Germinal center (tissue), 1 donor: ENCODE results near the gene LAMA2.

Source experiments
- DNase-seq: peaks from one replicate; pipeline ENCODE4 v3.0.0; 2012; ENCODE audit warnings: mixed read lengths, low spot score

The LAMA2 gene, protein sequence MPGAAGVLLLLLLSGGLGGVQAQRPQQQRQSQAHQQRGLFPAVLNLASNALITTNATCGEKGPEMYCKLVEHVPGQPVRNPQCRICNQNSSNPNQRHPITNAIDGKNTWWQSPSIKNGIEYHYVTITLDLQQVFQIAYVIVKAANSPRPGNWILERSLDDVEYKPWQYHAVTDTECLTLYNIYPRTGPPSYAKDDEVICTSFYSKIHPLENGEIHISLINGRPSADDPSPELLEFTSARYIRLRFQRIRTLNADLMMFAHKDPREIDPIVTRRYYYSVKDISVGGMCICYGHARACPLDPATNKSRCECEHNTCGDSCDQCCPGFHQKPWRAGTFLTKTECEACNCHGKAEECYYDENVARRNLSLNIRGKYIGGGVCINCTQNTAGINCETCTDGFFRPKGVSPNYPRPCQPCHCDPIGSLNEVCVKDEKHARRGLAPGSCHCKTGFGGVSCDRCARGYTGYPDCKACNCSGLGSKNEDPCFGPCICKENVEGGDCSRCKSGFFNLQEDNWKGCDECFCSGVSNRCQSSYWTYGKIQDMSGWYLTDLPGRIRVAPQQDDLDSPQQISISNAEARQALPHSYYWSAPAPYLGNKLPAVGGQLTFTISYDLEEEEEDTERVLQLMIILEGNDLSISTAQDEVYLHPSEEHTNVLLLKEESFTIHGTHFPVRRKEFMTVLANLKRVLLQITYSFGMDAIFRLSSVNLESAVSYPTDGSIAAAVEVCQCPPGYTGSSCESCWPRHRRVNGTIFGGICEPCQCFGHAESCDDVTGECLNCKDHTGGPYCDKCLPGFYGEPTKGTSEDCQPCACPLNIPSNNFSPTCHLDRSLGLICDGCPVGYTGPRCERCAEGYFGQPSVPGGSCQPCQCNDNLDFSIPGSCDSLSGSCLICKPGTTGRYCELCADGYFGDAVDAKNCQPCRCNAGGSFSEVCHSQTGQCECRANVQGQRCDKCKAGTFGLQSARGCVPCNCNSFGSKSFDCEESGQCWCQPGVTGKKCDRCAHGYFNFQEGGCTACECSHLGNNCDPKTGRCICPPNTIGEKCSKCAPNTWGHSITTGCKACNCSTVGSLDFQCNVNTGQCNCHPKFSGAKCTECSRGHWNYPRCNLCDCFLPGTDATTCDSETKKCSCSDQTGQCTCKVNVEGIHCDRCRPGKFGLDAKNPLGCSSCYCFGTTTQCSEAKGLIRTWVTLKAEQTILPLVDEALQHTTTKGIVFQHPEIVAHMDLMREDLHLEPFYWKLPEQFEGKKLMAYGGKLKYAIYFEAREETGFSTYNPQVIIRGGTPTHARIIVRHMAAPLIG (N-terminal part only)

DNA sequence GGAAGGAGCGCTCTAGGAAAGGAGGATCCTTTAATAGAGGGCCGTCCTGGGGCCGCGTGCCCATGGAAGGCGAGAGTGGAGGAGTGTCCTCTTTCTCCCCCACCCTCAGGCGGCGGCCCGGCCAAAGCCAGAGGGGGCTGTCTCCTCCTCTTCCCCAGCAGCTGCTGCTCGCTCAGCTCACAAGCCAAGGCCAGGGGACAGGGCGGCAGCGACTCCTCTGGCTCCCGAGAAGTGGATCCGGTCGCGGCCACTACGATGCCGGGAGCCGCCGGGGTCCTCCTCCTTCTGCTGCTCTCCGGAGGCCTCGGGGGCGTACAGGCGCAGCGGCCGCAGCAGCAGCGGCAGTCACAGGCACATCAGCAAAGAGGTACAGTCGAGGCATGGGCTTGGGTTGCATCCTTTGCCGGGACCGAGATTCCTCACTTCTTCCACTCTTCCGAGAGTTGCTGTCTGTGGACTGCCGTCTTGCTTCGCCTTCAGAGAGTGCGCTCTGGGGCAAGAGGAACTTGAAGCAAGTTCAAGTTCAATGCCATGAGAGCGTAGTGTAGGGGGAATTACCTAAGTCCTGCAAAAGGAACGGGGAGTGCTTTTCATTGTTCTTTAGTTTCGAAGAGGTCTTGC lies at the start of gene LAMA2:
TSS of gene LAMA2 (plus strand) at position 148 of the 621 bp plus-strand sequence. CDS start at position 256, 108 bp downstream.
- no peak for DNase-seq

DNA sequence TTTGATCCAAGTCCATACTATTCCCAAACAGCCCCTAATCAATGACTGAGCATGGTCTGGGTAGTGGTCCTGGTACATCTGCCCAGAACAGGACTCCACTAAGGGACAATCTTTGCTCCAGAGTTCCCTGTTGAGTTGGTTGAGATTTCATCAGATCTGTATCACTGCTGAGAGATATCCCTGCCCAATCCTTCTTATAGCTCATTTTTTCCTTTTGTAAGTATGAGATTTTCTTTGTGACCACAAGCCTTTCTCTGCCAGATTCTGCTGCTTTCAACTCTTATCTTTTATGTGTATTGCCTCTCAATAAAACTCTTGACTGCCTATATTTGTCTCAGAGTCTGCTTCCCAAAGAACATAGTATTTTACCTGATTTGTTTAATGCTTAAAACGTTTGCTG lies 46.2 kb upstream of the LAMA2 start:
- no peak for DNase-seq

DNA sequence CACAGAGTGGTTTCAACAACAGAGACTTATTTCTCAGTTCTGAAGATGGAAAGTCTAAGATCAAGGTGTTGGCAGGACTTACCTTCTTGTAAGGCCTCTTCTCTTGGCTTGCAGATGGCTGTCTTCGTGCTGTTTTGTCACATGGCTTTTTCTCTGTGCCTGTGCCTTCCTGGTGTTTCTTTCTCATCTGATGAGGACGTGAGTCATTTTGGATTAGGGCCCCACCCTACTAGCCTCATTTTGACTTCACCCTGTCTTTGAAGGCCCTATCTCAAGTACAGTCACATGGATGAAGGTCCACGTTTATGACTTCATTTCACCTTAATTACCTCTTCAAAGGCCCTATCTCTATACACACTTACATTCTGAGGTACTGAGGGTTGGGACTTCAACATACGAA lies 41.4 kb upstream of the LAMA2 start:
- no peak for DNase-seq

DNA sequence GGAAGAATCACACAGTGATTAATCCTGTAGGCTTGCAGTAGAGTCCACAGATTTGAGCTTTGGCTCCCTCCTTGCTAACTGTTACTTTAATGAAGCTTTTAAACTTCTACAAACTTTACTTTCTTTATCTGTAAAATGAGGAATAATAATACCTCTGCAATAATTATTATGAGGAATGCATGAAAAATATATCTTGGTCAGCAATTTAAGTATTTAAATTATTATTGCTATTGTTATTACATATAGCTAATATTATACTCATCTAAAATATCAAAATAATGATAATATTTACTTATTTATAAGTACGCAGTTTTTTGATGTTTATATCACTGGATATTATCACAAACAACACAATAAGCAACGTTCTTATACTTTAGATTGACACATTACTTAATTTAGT lies 38.3 kb upstream of the LAMA2 start:
- no peak for DNase-seq

DNA sequence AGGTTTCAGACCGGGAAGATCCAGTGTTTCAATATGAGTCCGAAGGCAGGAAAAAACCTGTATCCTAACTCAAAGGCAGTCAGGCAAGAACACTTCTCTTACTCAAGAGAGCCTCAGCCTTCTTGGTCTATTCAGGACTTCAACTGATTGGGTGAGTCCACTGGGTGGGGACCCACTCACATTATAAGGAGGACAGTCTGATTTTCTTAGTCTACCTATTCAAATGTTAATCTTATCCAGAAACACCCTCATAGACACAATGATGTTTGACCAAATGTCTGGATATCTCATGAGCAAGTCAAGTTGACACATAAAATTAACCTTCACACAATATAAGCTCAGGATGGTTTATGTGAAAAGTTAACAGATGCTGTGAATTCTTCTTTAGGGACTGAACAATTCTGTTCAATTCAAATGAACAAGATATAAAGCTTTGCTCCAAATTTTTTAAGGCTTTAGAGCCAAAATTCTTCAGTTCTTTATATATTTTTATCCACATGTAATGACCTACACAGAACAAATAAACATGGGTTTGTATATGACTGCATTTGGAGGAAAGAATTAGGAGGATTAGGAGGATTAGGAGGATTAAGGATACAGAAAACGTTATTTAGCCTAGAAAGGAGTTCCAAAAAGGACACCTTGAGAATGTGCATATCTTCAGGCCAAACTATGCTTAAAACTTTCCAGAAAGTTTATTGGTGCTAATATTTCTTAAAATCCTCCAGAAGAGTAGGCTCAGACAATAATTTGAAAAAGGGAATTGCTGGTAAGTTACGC lies 35.3 kb upstream of the LAMA2 start:
- no peak for DNase-seq

DNA sequence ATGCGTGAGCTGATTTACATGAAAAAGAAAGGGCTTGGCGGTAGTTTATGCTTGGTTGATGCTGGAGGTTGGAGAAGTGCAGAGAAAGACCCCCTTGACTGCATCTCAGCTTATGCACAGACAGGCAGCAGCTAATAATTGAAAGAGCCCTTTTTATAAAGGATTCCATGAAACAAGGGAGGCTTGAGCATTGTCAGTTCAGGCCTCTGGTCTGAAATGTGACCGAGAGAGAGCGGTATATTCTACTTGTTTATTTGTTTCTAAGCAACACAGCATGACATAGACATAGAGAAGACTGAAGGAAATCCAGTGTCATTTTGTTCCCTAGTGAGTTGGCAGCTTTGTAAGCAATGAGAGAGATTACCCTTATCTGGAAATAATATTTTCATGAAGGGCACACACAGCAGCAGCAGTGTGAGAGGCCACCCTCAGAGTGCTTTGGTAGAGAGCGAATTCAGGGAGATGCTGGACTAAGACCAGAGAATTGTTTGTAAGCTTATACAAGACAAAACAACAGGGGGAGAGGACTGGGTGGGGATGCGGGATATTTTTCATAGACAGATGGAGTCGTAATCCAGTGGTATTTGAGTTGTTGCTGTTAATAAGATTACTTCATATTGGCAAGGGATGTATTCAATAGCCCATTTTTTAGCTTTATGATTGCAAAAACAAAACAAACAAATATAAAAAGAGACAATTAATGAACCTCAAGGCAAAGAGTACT lies 34.6 kb upstream of the LAMA2 start:
- no peak for DNase-seq

DNA sequence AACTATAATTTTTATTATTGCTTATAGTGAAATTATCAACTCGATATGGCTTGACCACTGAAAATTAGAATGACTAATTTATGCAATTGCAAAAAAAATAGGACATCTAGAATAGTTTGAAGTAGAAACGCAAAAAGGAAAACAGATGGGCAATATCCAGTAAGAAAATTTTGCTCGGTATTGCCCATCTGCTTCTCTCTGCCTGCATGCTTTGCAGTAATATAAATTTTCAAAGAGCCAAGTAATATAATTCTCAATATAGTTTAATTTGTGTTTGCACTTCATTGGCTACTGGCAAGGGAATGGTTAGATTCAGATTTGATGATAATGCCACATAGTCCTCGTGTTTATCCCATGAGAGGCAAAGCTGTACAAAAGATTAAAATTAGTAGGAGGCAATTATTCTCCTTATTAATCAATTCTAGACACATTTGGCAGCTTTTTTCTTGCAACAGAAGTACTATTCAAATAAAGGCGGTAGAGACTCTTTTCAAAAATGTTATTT lies 27.3 kb upstream of the LAMA2 start:
- DNase-seq: no peak

DNA sequence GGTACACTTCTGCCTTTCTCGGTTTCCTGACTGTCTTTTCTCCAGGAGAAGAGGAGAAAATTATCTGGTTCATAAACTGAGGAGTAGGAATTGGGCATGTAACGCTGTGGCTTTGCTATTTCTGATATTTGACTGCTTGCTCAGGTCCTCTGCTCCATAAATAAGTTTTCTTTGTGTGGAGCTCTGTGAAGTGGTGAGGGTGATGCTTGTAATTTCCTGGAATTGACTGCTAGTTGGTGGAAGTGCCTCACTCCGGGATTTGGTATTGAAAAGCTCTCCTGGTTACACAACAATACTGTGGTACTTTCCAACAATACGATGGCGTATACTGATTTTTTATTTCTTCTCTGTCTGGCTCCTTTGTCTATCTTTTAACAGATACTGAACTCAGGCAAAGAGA lies 25.1 kb upstream of the LAMA2 start:
- no peak for DNase-seq

DNA sequence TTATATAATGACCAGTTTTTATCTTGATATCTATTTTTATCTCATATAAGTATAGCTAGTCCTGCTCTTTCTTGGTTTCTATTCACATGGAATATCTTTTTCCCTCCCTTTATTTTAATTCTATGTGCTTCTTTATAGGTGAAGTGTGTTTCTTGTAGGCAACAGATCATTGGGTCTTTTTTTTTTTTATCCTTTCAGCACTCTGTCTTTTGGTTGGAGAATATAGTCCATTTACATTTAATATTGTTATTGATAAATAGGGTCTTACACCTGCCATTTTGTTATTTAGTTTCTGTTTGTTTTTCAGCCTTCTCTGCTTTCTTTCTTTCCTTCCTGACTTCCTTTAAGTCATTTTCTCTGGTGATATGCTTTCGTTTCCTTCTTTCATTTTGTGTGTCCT lies 22.2 kb upstream of the LAMA2 start:
- DNase-seq: no peak

DNA sequence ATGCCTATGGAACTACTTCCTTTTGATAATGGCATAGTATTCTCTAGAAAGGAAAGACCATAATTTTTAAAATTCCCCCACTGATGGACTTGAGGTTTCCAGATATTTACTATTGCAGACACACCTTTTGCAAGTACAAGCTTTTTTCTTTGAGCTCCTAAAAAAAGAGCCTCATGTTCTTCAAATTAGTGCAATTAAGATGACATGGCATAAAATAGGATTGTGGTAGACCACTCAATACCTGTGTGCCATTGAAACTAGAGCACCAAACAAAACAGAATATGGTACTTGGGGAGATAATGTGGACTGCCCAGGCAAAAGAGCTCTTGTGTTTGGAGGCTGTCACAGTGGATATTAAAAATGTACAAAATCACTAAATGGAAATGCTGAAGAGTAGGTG lies 19.0 kb upstream of the LAMA2 start:
- DNase-seq: no peak

DNA sequence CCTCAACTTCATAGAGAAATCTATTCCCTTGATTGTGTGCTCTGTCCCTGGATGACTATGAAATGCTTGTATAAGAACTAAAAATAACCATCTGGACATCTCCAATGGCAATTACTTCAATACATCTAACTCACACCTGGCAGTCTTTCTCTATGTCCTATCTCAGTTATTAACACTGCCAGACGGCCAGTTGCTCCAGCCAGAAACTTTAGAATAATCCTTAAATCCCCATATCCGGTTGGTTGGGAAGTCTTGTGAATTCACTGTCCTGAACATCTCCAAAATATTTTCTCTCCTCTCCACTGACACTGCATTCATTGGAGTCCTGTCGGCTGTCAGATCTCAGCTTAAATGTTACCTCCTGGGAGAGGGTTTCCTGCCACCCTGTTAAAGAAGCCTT lies 12.2 kb upstream of the LAMA2 start:
- no peak for DNase-seq

DNA sequence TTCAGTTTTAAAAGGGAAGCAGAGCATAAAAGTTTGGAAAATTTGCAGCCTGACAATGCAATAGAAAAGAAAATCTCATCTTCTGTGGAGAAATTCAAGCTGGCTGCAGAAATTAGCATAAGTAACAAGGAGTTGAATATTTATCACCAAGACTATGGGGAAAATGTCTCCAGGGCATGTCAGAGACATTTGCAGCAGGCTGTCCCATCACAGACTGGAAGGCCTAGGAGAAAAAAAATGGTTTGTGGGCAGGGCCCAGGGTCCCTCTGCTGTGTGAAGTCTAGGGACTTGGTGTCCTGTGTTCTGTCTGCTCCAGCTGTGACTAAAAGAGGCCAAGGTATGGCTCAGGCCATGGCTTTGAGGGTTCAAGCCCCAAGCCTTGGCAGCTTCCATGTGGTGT lies 8.1 kb upstream of the LAMA2 start:
- DNase-seq: no peak

DNA sequence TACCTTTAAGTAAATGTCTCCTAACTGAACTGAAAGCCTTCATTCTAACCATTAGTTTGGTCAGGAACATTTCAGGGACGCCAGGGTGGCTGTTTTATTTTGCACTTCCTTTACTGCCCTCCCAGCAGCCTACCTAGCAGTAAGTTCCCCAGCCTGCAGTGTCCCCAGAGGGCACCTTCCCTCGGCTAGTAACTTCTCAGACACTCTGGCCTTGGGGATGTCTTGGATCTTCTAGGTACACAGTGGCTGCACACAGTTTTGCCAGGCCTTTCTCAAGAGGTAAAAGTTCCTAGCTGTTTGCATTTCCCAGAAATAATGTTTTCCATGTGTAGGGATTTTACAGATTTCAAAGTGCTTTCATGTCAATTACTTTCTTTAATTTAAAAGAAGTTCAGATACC lies 378 bp upstream of the LAMA2 start:
- no peak for DNase-seq

DNA sequence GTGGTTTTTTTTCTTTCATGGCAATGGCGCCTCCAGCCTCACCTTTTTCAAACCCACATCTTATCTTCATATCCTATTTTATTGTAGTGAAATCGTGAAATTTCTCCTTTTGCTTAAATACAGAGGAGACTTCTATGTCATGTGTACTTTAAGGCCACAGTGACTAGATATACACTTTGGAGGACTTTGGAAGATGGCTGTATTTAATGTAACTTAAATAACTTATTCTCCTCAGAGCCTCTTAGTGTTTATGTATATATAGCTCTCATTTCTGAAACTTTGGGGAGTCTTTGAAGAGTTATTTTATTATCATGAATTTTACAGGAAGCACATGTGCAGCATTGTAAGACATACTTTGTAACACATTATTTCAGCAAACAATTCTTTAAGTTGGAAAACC lies 968 bp downstream of the LAMA2 start:
- DNase-seq: no peak

DNA sequence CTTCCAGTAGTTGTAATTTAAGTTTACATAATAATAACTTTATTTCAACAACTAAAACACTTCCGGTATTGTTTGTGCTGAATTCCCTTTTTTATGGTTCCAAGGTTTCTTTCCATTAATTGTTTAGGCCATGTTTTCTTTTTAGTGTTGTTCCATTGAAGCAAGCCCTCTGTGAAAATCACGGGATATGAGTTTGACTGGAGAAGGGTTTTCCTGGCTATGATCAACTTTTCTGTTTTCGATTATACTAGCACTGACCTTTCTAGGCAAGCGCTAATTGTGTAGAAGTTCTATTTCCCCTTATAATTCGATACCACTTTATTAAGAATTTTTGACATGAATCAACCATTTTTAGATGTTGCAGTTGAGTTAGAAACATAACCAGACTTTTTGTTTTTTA lies 2.4 kb downstream of the LAMA2 start:
- DNase-seq: no peak

DNA sequence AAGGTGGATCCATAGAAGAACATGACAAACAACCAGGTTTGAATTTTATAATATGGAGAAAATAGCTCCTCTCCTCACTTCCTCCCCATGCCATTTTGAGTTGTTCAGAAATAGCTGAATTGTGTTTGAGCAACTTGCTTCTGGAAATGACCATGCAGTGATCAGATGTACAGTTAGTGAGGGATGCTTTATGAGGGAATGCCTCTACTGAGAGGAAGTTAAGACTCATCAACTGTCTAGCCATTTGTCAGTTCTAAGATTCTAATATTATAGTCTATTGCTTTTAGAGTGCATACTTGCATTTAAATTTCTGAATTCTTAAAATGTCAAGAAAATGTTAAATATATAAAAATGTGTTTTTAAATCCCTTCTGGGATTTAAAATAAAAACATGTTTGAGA lies 3.8 kb downstream of the LAMA2 start:
- no peak for DNase-seq

DNA sequence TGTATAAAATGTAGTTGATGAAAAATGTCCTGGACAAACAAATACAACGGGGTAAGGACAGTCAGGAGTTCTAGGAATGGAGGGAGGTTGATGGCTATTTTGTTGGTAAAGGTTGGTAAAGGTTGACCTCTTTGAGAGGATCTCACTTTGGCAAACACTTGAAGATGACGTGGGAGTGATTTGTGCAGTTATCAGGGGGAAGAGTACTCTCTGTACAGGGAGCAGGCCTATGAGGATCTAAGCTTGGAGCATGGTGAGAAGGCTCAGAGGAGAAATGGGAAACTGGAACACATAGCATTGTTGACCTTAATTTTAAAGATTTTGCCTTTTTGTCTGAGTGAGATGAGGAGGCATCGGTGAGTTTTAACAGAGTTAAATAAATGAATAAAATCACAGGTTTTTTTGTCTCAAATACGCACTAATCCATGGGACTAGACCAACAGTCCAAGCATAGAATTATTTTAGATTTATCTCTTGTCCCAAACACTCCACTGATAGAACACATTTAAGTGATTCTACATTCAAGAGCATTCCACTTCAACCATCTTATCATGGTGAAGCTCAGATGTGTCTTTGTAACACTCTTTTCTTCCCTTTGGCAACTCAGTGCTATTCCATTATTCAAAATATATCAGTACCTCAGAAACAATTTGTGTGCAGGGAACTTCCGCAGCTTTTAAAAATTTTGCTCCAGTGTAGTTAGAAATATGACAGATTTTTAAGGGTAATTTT lies 5.7 kb downstream of the LAMA2 start:
- no peak for DNase-seq

DNA sequence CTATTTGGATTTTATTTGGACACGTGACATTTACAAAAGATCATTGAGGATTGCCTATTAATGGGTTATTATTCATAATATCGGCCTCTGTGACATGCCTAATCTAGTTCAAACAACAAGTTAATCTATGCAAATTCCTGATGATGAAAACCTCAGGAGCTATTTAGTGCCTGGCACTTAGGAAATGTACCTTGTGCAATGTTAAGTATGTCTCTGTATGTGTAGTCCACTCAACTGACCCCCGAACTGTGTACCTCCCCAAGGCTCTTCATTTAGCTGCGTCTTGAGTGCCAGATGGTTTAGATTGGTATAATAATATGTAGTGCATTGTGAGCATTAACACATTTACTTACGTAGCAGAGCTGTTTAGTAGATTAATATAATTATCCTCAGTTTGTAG lies 6.9 kb downstream of the LAMA2 start:
- no peak for DNase-seq

DNA sequence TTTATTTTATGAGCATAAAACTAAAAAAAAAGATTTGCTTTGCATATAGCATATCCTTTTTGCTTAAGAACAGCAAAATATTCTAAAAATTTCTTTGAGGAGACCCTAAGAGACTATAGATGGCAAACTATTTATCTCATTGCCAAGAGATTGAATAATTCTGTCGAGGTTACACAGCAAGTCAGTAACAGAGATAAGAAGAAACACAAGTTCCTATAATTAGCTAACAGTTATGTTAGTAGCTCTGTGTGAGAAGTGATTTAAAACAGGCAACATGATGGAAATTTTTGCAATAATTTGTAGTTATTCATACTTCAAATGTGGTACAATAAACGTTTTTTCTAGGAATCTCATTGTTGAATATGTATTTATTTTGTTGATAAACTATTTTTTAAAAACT lies 9.1 kb downstream of the LAMA2 start:
- no peak for DNase-seq
